OCI-M1 (cell line): ENCODE data around the gene GRP.

Experiments
- DNase-seq: peaks from one replicate; lab custom pipeline; 2025; lab: John Stamatoyannopoulos, UW

GRP gene

GRCh38 chr18:59267503-59268126 lies 47.7 kb downstream of the GRP start:
- DNase-seq: no peak

GRCh38 chr18:59268127-59268720 lies 48.3 kb downstream of the GRP start:
- no peak for DNase-seq

- DNase-seq: no peak
These were observed 49.0 kb downstream of the GRP start for GRCh38 chr18:59268721-59269562.

GRCh38 chr18:59269563-59270119 lies 49.7 kb downstream of the GRP start:
- DNase-seq: no peak

- peak; percentile 67 for DNase-seq
These were observed 50.8 kb downstream of the GRP start for GRCh38 chr18:59270689-59271257.

- no peak for DNase-seq
These were observed 51.8 kb downstream of the GRP start for GRCh38 chr18:59271606-59272220.

- DNase-seq: no peak
These were observed 52.4 kb downstream of the GRP start for GRCh38 chr18:59272221-59272888.

- DNase-seq: no peak
These were observed 53.2 kb downstream of the GRP start, which contains the start of gene RAX for GRCh38 chr18:59272891-59273758. Gene RAX (minus strand): TSS chr18:59273454. CDS start chr18:59273206, 248 bp downstream.

GRCh38 chr18:59273759-59274532 lies 54.0 kb downstream of the GRP start:
- DNase-seq: no peak

- DNase-seq: no peak
These were observed 54.6 kb downstream of the GRP start for GRCh38 chr18:59274533-59274928.

- DNase-seq: no peak
These were observed 55.5 kb downstream of the GRP start for GRCh38 chr18:59275406-59275949.

GRCh38 chr18:59276047-59276446 lies 56.1 kb downstream of the GRP start:
- no peak for DNase-seq

GRCh38 chr18:59278793-59279192 lies 58.8 kb downstream of the GRP start:
- DNase-seq: no peak

- DNase-seq: no peak
These were observed 59.2 kb downstream of the GRP start for GRCh38 chr18:59279193-59279592.

GRCh38 chr18:59279722-59280121 lies 59.8 kb downstream of the GRP start:
- no peak for DNase-seq
